Measurements from ENCODE around the gene ATP5ME.

ATP5ME gene

DNA sequence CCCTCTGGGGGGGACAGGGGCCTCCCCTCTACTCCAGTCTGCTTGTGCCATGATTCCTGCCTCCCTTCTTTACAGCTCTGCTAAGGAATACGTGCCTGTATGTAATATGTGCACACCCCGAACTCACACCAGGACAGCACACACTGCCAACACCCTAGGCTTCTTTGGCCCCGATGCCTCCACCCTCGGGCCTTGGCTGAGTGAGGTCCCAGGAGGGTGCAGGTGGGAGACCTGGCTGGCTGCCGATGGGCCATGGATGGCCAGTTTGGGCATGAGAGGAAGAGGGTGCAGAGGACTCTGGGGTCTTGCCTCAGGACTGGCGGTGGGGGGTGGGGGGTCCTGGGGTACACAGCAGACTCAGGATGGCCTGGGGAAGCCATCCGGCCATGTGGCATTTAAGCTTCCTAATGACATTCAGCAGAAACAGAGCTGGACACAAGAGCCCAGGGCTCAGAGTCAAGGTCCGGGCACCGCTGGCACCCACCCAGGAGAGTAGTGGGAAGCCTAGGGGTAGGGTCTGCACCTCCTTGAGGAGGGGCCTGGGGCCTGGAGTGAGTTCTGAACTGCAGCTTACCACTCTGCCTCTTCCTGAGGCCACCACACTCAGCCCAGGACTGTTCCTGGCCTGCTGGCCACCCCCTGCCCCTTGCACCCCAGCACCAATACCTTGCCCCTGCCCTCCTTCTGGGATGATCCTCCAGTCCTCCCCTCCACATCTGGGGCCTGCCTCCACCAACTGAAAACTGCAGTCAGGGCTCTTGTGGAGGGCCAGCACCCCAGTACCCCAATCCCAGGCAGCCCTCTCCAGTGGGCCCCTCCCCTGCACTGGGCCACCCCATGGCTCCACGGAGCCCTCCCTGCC, 29.5 kb upstream of the ATP5ME start:
- H3K9me3 ChIP-seq (ENCODE audit: insufficient read depth, low read length, severe bottlenecking): no peaks in the 10 kb centered on the region
- TF ChIP-seq CTCF (IDR thresholded peaks at IDR 0.05; ENCODE audit: borderline replicate concordance, extremely low read depth, low read length, poor library complexity, severe bottlenecking): no peak
- TF ChIP-seq EZH2 (IDR thresholded peaks at IDR 0.05; ENCODE audit: borderline replicate concordance, low read depth, low read length, severe bottlenecking): no peak
- no peak for DNase-seq
- peaks cover 13% of the 10 kb centered on the region for H4K20me1 ChIP-seq (ENCODE audit: insufficient read depth, low read length)
- H3K27ac ChIP-seq (ENCODE audit: low read length): no peak overlapping the region
- H3K79me2 ChIP-seq (ENCODE audit: insufficient read depth, low read length): peaks cover 27% of the 10 kb centered on the region
- no peak overlapping the region for H2AFZ ChIP-seq (ENCODE audit: low read depth, low read length)
- H3K4me2 ChIP-seq (ENCODE audit: insufficient read depth, low read length): no peak overlapping the region
- no peak overlapping the region for H3K9ac ChIP-seq (ENCODE audit: low read depth, low read length)
- peaks cover 10% of the 10 kb centered on the region; the same call in 1 of the 2 replicates for H3K36me3 ChIP-seq (ENCODE audit: insufficient read depth, low read length)
- H3K4me3 ChIP-seq (ENCODE audit: low read depth in 1 of 2, low read length in 2 of 2): no peak overlapping the region
- H3K4me1 ChIP-seq (ENCODE audit: insufficient read depth, low read length): peaks cover 25% of the 10 kb centered on the region
- ATAC-seq (ENCODE audit: insufficient read depth, low read depth): no peak
- H3K27me3 ChIP-seq (ENCODE audit: insufficient read depth, low read length, poor library complexity): no peaks in the 10 kb centered on the region

DNA sequence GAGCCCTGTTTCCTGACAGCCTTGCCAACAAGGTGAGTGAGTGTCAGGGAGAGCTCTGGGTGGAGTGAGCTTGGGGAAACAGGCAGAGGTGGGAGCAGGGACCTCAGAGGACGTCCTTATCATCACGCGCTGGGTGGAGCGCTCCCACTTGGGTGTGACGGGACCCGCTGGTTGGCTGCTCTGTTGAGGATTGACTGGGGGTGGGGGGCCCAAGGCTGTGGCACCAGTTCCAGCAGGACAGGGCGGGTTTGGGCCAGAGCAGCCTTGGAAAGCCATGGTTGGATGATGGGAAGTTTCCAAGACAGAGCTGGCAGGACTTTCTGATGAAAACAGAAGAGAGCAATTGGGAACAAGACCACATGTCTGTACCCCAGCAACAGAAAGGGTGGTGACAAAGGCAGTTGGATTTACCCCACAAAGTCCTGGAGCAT, 28.6 kb upstream of the ATP5ME start:
- Histone ChIP-seq H3K27ac (ENCODE audit: low read length) (no peak overlapping the region), H3K27me3 (ENCODE audit: insufficient read depth, low read length, poor library complexity) (no peaks in the 10 kb centered on the region), H3K4me2 (ENCODE audit: insufficient read depth, low read length) (no peak overlapping the region), H3K9ac (ENCODE audit: low read depth, low read length) (no peak overlapping the region), H3K36me3 (ENCODE audit: insufficient read depth, low read length) (peaks cover 4% of the 10 kb centered on the region; the same call in 1 of the 2 replicates), H2AFZ (ENCODE audit: low read depth, low read length) (no peak overlapping the region), H3K4me3 (ENCODE audit: low read depth in 1 of 2, low read length in 2 of 2) (no peak overlapping the region), H3K9me3 (ENCODE audit: insufficient read depth, low read length, severe bottlenecking) (no peaks in the 10 kb centered on the region), H3K4me1 (ENCODE audit: insufficient read depth, low read length) (peaks cover 18% of the 10 kb centered on the region), H3K79me2 (ENCODE audit: insufficient read depth, low read length) (peaks cover 19% of the 10 kb centered on the region), H4K20me1 (ENCODE audit: insufficient read depth, low read length) (peaks cover 7% of the 10 kb centered on the region)
- DNase-seq (no peak), ATAC-seq (ENCODE audit: insufficient read depth, low read depth) (no peak)
- TF ChIP-seq EZH2 (IDR thresholded peaks at IDR 0.05; ENCODE audit: borderline replicate concordance, low read depth, low read length, severe bottlenecking) (no peak), CTCF (IDR thresholded peaks at IDR 0.05; ENCODE audit: borderline replicate concordance, extremely low read depth, low read length, poor library complexity, severe bottlenecking) (no peak)

GRCh38 chr4:700587-701264, 26.6 kb upstream of the ATP5ME start:
- TF ChIP-seq EZH2 (IDR thresholded peaks at IDR 0.05; ENCODE audit: borderline replicate concordance, low read depth, low read length, severe bottlenecking) (no peak), CTCF (IDR thresholded peaks at IDR 0.05; ENCODE audit: borderline replicate concordance, extremely low read depth, low read length, poor library complexity, severe bottlenecking) (peak; percentile 29)
- no peaks in the 10 kb centered on the region for H3K27me3 ChIP-seq (ENCODE audit: insufficient read depth, low read length, poor library complexity)
- DNase-seq (no peak), ATAC-seq (ENCODE audit: insufficient read depth, low read depth) (no peak)
- H4K20me1 ChIP-seq (ENCODE audit: insufficient read depth, low read length): no peaks in the 10 kb centered on the region
- no peak overlapping the region for H3K27ac ChIP-seq (ENCODE audit: low read length)
- peaks cover 7% of the 10 kb centered on the region for H3K4me1 ChIP-seq (ENCODE audit: insufficient read depth, low read length)
- no peak overlapping the region for H3K9ac ChIP-seq (ENCODE audit: low read depth, low read length)
- no peak overlapping the region for H3K4me3 ChIP-seq (ENCODE audit: low read depth in 1 of 2, low read length in 2 of 2)
- no peaks in the 10 kb centered on the region for H3K9me3 ChIP-seq (ENCODE audit: insufficient read depth, low read length, severe bottlenecking)
- peaks cover under 1% of the 10 kb centered on the region; the same call in 1 of the 2 replicates for H3K36me3 ChIP-seq (ENCODE audit: insufficient read depth, low read length)
- peaks cover under 1% of the 10 kb centered on the region for H3K79me2 ChIP-seq (ENCODE audit: insufficient read depth, low read length)
- no peak overlapping the region for H3K4me2 ChIP-seq (ENCODE audit: insufficient read depth, low read length)
- H2AFZ ChIP-seq (ENCODE audit: low read depth, low read length): no peak overlapping the region

Data from DND-41 (cell line).